GM12873 (cell line): ENCODE results near the gene SHC3.

ENCODE experiments used
- TF ChIP-seq, protein P1 (sequence below): IDR thresholded peaks from 2 replicates; pipeline ENCODE4 v1.5.1; 2012; ENCODE audit warnings: low read depth, mild to moderate bottlenecking, moderate library complexity, low read length, control low read depth; ENCODE audit not compliant: insufficient read depth; ENCODE audit errors: missing control alignments

The SHC3 gene

DNA sequence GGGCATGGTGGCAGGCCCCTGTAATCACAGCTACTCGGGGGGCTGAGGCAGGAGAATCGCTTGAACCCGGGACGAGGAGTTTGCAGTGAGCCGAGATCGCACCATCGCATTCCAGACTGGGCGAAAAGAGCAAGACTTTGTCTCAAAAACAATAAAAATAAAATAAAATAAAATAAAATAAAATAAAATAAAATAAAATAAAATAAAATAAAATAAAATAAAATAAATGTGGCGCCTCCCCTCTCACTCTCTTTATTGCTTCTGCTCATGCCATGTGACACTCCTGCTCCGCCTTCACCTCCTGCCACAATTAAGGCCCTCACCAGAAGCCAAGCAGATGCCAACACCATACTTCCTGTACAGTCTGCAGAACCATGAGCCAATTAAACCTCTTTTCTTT, 3.8 kb upstream of the SHC3 start:
- TF ChIP-seq, protein P1, sequence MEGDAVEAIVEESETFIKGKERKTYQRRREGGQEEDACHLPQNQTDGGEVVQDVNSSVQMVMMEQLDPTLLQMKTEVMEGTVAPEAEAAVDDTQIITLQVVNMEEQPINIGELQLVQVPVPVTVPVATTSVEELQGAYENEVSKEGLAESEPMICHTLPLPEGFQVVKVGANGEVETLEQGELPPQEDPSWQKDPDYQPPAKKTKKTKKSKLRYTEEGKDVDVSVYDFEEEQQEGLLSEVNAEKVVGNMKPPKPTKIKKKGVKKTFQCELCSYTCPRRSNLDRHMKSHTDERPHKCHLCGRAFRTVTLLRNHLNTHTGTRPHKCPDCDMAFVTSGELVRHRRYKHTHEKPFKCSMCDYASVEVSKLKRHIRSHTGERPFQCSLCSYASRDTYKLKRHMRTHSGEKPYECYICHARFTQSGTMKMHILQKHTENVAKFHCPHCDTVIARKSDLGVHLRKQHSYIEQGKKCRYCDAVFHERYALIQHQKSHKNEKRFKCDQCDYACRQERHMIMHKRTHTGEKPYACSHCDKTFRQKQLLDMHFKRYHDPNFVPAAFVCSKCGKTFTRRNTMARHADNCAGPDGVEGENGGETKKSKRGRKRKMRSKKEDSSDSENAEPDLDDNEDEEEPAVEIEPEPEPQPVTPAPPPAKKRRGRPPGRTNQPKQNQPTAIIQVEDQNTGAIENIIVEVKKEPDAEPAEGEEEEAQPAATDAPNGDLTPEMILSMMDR = no peak

DNA sequence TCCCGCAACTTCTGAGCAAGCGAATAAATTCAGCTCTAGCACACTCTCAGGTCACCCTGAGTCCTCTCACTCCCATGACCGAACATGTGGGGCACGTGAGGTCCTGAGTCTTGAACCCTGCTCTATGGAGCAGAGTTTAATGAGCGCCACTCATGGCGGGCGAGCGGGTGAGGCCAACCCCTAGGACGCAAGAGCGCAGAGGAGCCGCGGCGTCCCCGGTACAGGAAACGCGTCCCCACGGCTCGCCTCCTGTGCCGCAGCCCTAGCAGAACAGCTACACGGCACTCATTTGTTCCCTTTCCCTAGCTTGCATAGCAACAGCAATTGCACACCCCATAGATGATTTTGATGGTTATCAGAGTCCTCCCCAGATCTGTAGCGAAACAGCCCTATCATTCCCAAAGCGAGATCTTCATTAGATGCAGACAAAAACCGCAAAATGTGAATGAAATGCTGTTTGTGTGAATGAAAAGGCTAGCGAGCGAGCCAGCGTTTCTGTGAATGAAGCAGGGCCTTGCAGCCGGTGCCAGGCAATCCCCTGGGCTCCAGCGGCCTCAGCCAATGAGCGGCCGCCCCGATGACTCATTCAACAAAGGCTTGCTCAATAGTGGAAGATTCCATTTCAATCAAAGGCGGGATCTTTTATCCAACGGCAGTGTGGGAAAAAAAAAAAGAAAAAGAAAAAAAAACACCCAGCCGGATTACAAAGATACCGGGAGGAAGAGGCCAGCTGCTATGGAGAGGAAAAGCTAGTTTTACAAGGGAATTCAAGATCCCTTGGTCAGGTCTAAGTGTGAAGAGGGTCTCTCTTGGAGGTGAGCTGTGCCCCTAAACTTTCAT, 1.5 kb upstream of the SHC3 start:
- TF ChIP-seq, protein P1 = no peak

DNA sequence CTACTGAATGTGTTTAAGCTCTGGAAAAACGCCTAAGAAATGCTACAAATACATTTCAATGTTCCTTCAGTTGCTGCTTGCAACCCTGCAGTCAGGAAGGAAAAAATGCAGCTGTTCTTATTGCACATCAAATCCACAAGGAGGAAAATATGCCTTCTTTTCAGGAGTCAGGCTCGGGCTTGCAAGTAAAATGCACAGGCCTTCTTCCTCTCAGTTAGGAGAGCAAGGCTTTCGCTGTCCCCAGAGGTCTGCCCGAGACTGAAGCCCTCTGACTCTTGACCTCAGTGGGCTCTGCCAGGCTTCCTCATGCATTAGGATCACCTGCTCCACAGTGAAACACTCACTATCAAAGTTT, 899 bp upstream of the SHC3 start:
- TF ChIP-seq, protein P1 = no peak

- TF ChIP-seq, protein P1 = no peak
These were observed 367 bp upstream of the SHC3 start for GRCh38 chr9:89178830-89179539.

DNA sequence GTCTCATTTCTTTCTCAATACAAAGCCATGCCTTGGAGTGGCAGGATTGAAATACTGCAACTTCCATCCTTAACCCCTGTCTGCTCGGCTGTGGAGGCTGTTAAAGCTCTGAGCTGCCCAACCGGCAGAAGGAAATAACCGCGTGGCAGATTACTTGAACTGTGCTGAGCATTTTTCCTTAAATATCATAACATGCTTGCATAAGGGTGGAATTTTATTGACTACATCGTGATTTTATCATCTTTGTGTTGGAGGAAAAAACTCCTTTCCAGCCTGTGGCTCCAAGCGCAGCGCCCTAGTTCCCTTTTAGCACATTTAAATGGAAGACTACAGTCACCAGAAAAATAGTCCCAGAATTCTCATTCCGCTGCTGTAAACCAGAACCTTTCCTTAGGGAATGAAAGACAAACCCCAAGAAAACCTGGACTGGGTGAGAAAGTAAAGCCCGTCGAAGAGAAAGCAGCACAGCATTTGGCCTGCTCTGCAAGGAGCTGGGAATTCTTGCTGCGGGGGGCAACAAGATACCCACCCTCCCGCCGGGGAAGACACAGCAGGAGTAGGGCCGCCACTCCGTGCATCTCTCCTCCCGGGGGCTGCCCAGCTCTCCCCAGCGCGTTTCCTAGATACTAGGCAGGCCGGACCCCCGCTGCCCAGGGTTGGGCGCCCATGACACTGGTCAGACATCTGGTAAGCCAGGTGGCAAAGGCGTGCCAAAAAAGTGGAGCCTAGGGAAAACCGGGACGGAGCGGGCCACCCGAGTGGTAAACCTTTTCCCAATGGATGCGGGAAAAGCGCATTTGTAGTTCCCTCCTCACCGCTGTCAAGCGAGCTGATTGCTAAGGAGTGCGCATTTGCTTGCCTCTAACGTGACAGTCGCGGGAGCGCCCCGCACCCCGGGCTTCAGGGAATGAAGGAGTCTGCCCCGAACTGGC, 1.3 kb downstream of the SHC3 start:
- TF ChIP-seq, protein P1 = no peak

DNA sequence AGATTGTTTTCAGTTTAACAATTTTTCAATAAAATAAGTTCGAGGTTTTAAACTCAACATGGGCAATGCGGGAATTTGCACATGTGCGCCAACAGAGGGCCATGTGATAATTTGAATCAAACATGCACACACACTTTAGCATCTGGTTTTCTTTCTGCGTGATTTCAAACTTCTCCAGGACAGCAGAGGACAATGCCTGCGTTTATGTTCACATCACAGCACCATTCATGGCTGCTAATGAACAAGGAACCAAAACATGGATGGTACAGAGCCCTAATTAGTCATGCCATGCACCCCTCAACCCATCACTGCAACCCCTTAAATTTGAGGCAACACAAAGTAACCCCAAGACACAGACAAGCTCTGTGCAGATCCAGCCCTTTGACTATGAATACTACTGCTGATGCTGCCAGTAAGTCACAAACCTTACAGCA, 2.8 kb downstream of the SHC3 start:
- TF ChIP-seq, protein P1 = no peak

- TF ChIP-seq, protein P1 = no peak
These were observed 4.3 kb downstream of the SHC3 start for GRCh38 chr9:89174291-89174690.
